ENCODE data around the gene FNDC3B.

Gene FNDC3B

GRCh38 chr3:172099495-172099808, 60.1 kb downstream of the FNDC3B start:
- Histone ChIP-seq H3K27me3 (ENCODE audit: insufficient read depth, low read length, poor library complexity, severe bottlenecking) (no peaks in the 10 kb centered on the region), H3K9ac (ENCODE audit: low read depth, low read length, poor library complexity, severe bottlenecking) (no peak overlapping the region), H3F3A (ENCODE audit: low read depth) (no peaks in the 10 kb centered on the region), H4K20me1 (ENCODE audit: insufficient read depth, low read length, poor library complexity, severe bottlenecking) (peaks cover 7% of the 10 kb centered on the region), H3K4me2 (ENCODE audit: low read depth, low read length, poor library complexity, severe bottlenecking) (no peak overlapping the region), H3K9me3 (ENCODE audit: insufficient read depth, low read depth, low read length) (no peaks in the 10 kb centered on the region), H3K4me3 (ENCODE audit: low read length, poor library complexity, severe bottlenecking) (no peak overlapping the region), H3K4me1 (ENCODE audit: insufficient read depth, low read length, poor library complexity, severe bottlenecking) (peaks cover 29% of the 10 kb centered on the region), H3K9me2 (replicated peaks; ENCODE audit: low read depth, low read length) (no peaks in the 10 kb centered on the region), H3K79me2 (ENCODE audit: insufficient read depth, low read length) (peaks cover 39% of the 10 kb centered on the region), H2AFZ (ENCODE audit: low read length) (no peak overlapping the region), H3K36me3 (ENCODE audit: insufficient read depth, low read length) (no peaks in the 10 kb centered on the region)
- TF ChIP-seq CTCF (conservative IDR thresholded peaks at IDR 0.05; ENCODE audit: low read length), result no peak

- Histone ChIP-seq H3K4me2 (ENCODE audit: low read depth, low read length, poor library complexity, severe bottlenecking) (no peak overlapping the region), H3K4me3 (ENCODE audit: low read length, poor library complexity, severe bottlenecking) (no peak overlapping the region), H3K36me3 (ENCODE audit: insufficient read depth, low read length) (no peaks in the 10 kb centered on the region), H3K4me1 (ENCODE audit: insufficient read depth, low read length, poor library complexity, severe bottlenecking) (peaks cover 29% of the 10 kb centered on the region), H3K9me3 (ENCODE audit: insufficient read depth, low read depth, low read length) (no peaks in the 10 kb centered on the region), H3K9me2 (replicated peaks; ENCODE audit: low read depth, low read length) (no peaks in the 10 kb centered on the region), H4K20me1 (ENCODE audit: insufficient read depth, low read length, poor library complexity, severe bottlenecking) (peaks cover 7% of the 10 kb centered on the region), H3F3A (ENCODE audit: low read depth) (no peaks in the 10 kb centered on the region), H3K79me2 (ENCODE audit: insufficient read depth, low read length) (peaks cover 39% of the 10 kb centered on the region), H3K9ac (ENCODE audit: low read depth, low read length, poor library complexity, severe bottlenecking) (no peak overlapping the region), H3K27me3 (ENCODE audit: insufficient read depth, low read length, poor library complexity, severe bottlenecking) (no peaks in the 10 kb centered on the region), H2AFZ (ENCODE audit: low read length) (no peak overlapping the region)
- TF ChIP-seq EZH2phosphoT487 (IDR thresholded peaks at IDR 0.05; ENCODE audit: borderline replicate concordance) (no peak), CTCF (conservative IDR thresholded peaks at IDR 0.05; ENCODE audit: low read length) (no peak)
Measured at GRCh38 chr3:172100482-172100881, 61.1 kb downstream of the FNDC3B start.

- peaks cover 7% of the 10 kb centered on the region for H4K20me1 ChIP-seq (ENCODE audit: insufficient read depth, low read length, poor library complexity, severe bottlenecking)
- no peaks in the 10 kb centered on the region for H3K27me3 ChIP-seq (ENCODE audit: insufficient read depth, low read length, poor library complexity, severe bottlenecking)
- no peak overlapping the region for H3K9ac ChIP-seq (ENCODE audit: low read depth, low read length, poor library complexity, severe bottlenecking)
- peaks cover 29% of the 10 kb centered on the region for H3K4me1 ChIP-seq (ENCODE audit: insufficient read depth, low read length, poor library complexity, severe bottlenecking)
- no peaks in the 10 kb centered on the region for H3F3A ChIP-seq (ENCODE audit: low read depth)
- no peaks in the 10 kb centered on the region for H3K36me3 ChIP-seq (ENCODE audit: insufficient read depth, low read length)
- no peak for TF ChIP-seq CTCF (conservative IDR thresholded peaks at IDR 0.05; ENCODE audit: low read length)
- H2AFZ ChIP-seq (ENCODE audit: low read length), result no peak overlapping the region
- no peaks in the 10 kb centered on the region for H3K9me2 ChIP-seq (replicated peaks; ENCODE audit: low read depth, low read length)
- H3K4me3 ChIP-seq (ENCODE audit: low read length, poor library complexity, severe bottlenecking), result no peak overlapping the region
- no peaks in the 10 kb centered on the region for H3K9me3 ChIP-seq (ENCODE audit: insufficient read depth, low read depth, low read length)
- peaks cover 45% of the 10 kb centered on the region for H3K79me2 ChIP-seq (ENCODE audit: insufficient read depth, low read length)
- no peak overlapping the region for H3K4me2 ChIP-seq (ENCODE audit: low read depth, low read length, poor library complexity, severe bottlenecking)
Measured at GRCh38 chr3:172101107-172101506, 61.7 kb downstream of the FNDC3B start.

All from Loucy (cell line).